Mucosa of stomach (tissue), 1 donor: ENCODE measurements around the gene VPS4A.

Experiments
- H3K27me3 ChIP-seq: one replicate; pipeline ENCODE4 v1.7.0; 2013; ENCODE audit warnings: mild to moderate bottlenecking, low read length; ENCODE audit not compliant: control insufficient read depth, insufficient read depth
- H3K36me3 ChIP-seq: one replicate; pipeline ENCODE4 v1.7.0; 2013; ENCODE audit warnings: low read length; ENCODE audit not compliant: control insufficient read depth, insufficient read depth
- H3K4me1 ChIP-seq: one replicate; pipeline ENCODE4 v1.7.0; 2013; ENCODE audit warnings: mild to moderate bottlenecking, low read length; ENCODE audit not compliant: control insufficient read depth, insufficient read depth
- H3K4me3 ChIP-seq: one replicate; pipeline ENCODE4 v1.7.0; 2013; ENCODE audit warnings: low read length
- H3K9ac ChIP-seq: one replicate; pipeline ENCODE4 v1.7.0; 2013; ENCODE audit warnings: mild to moderate bottlenecking, low read length, moderate library complexity
- H3K9me3 ChIP-seq: one replicate; pipeline ENCODE4 v1.7.0; 2013; ENCODE audit warnings: mild to moderate bottlenecking, low read length, moderate library complexity; ENCODE audit not compliant: control insufficient read depth
- donor health status: Pancreatic carcinoma.

VPS4A gene

GRCh38 chr16:69310653-69311532, at the start of gene VPS4A:
Gene VPS4A, plus strand, starts transcription at chr16:69311350. Its CDS starts 162 bp downstream, at chr16:69311512.
- H3K36me3 ChIP-seq, result peaks cover 3% of the 10 kb centered on the region
- peak within 1 kb of the TSS; percentile 86 for H3K4me3 ChIP-seq
- peaks cover 14% of the 10 kb centered on the region for H3K4me1 ChIP-seq
- H3K9me3 ChIP-seq, result no peaks in the 10 kb centered on the region
- peak within 1 kb of the TSS; percentile 71 for H3K9ac ChIP-seq
- H3K27me3 ChIP-seq, result no peaks in the 10 kb centered on the region

- Histone ChIP-seq H3K4me3 (no peak overlapping the region), H3K36me3 (no peaks in the 10 kb centered on the region), H3K27me3 (no peaks in the 10 kb centered on the region), H3K9ac (no peak overlapping the region), H3K9me3 (no peaks in the 10 kb centered on the region), H3K4me1 (no peaks in the 10 kb centered on the region)
These were observed 44.7 kb upstream of the VPS4A start for GRCh38 chr16:69266334-69267063.

- Histone ChIP-seq H3K4me3 (no peak overlapping the region), H3K27me3 (no peaks in the 10 kb centered on the region), H3K9ac (no peak overlapping the region), H3K36me3 (no peaks in the 10 kb centered on the region), H3K9me3 (no peaks in the 10 kb centered on the region), H3K4me1 (no peaks in the 10 kb centered on the region)
These were observed 43.5 kb upstream of the VPS4A start for GRCh38 chr16:69267633-69268032.

- H3K27me3 ChIP-seq, result no peaks in the 10 kb centered on the region
- no peak overlapping the region for H3K9ac ChIP-seq
- no peaks in the 10 kb centered on the region for H3K36me3 ChIP-seq
- H3K9me3 ChIP-seq, result no peaks in the 10 kb centered on the region
- no peaks in the 10 kb centered on the region for H3K4me1 ChIP-seq
- H3K4me3 ChIP-seq, result no peak overlapping the region
These were observed 40.8 kb upstream of the VPS4A start for GRCh38 chr16:69270395-69270794.

- H3K4me3 ChIP-seq, result no peak overlapping the region
- no peaks in the 10 kb centered on the region for H3K4me1 ChIP-seq
- H3K36me3 ChIP-seq, result no peaks in the 10 kb centered on the region
- H3K27me3 ChIP-seq, result no peaks in the 10 kb centered on the region
- H3K9ac ChIP-seq, result no peak overlapping the region
- no peaks in the 10 kb centered on the region for H3K9me3 ChIP-seq
These were observed 40.3 kb upstream of the VPS4A start for GRCh38 chr16:69270831-69271230.

GRCh38 chr16:69273009-69273408, 38.1 kb upstream of the VPS4A start:
- Histone ChIP-seq H3K36me3 (no peaks in the 10 kb centered on the region), H3K9ac (no peak overlapping the region)

GRCh38 chr16:69274699-69275235, 36.4 kb upstream of the VPS4A start:
- H3K36me3 ChIP-seq, result no peaks in the 10 kb centered on the region
- H3K4me3 ChIP-seq, result no peak overlapping the region
- no peaks in the 10 kb centered on the region for H3K27me3 ChIP-seq
- no peaks in the 10 kb centered on the region for H3K4me1 ChIP-seq
- H3K9me3 ChIP-seq, result no peaks in the 10 kb centered on the region
- no peak overlapping the region for H3K9ac ChIP-seq

More at GRCh38 chr16:69273009-69273408, 38.1 kb upstream of the VPS4A start:
- Histone ChIP-seq H3K9me3 (no peaks in the 10 kb centered on the region), H3K27me3 (no peaks in the 10 kb centered on the region), H3K4me1 (no peaks in the 10 kb centered on the region), H3K4me3 (no peak overlapping the region)

GRCh38 chr16:69276148-69277115, 34.7 kb upstream of the VPS4A start:
- no peaks in the 10 kb centered on the region for H3K4me1 ChIP-seq

GRCh38 chr16:69277413-69277812, 33.7 kb upstream of the VPS4A start:
- Histone ChIP-seq H3K9ac (no peak overlapping the region), H3K27me3 (no peaks in the 10 kb centered on the region), H3K4me1 (no peaks in the 10 kb centered on the region), H3K9me3 (no peaks in the 10 kb centered on the region), H3K36me3 (no peaks in the 10 kb centered on the region), H3K4me3 (no peak overlapping the region)

More at GRCh38 chr16:69276148-69277115, 34.7 kb upstream of the VPS4A start:
- Histone ChIP-seq H3K9me3 (no peaks in the 10 kb centered on the region), H3K4me3 (no peak overlapping the region), H3K36me3 (no peaks in the 10 kb centered on the region), H3K9ac (no peak overlapping the region), H3K27me3 (no peaks in the 10 kb centered on the region)

- H3K4me3 ChIP-seq, result no peak overlapping the region
- H3K4me1 ChIP-seq, result no peaks in the 10 kb centered on the region
- no peaks in the 10 kb centered on the region for H3K27me3 ChIP-seq
- no peaks in the 10 kb centered on the region for H3K9me3 ChIP-seq
- H3K9ac ChIP-seq, result no peak overlapping the region
- H3K36me3 ChIP-seq, result no peaks in the 10 kb centered on the region
These were observed 27.3 kb upstream of the VPS4A start for GRCh38 chr16:69283851-69284250.

- H3K4me1 ChIP-seq, result no peaks in the 10 kb centered on the region
- no peak overlapping the region for H3K9ac ChIP-seq
- no peak overlapping the region for H3K4me3 ChIP-seq
- H3K27me3 ChIP-seq, result no peaks in the 10 kb centered on the region
- no peaks in the 10 kb centered on the region for H3K9me3 ChIP-seq
- H3K36me3 ChIP-seq, result no peaks in the 10 kb centered on the region
These were observed 25.9 kb upstream of the VPS4A start for GRCh38 chr16:69285240-69285639.
